Thyroid gland (tissue), 4 donors: ENCODE results near the gene CDH23. TPM values are rescaled to one million over a fixed set of nuclear protein-coding genes. Genes with fewer than 3 reads are reported as not detected.

ENCODE experiments used
- DNase-seq, 2 donors: peaks; one replicate each; pipeline ENCODE4 v3.0.0-alpha.2; 2019
- H3K27ac ChIP-seq, 3 donors: fragments of 200-600 bp; sonication (generic); 1 replicate in 2 of 3; 2 replicates in 1 of 3; pipeline ENCODE4 v1.5.1; 2016 to 2019; ENCODE audit warnings: mild to moderate bottlenecking in 1 of 3, moderate library complexity in 1 of 3
- H3K27me3 ChIP-seq: fragments of 200-600 bp; sonication (generic); one replicate; pipeline ENCODE4 v1.5.1; 2019
- H3K36me3 ChIP-seq, 2 donors: fragments of 200-600 bp; sonication (generic); one replicate each; pipeline ENCODE4 v1.5.1; 2016 to 2019
- H3K4me1 ChIP-seq, 2 donors: fragments of 200-600 bp; sonication (generic); one replicate each; pipeline ENCODE4 v1.5.1; 2017 to 2019
- H3K4me3 ChIP-seq, 3 donors: fragments of 200-600 bp; sonication (generic); replicated peaks in 1 of 3; 1 replicate in 2 of 3; 2 replicates in 1 of 3; pipeline ENCODE4 v1.5.1; 2016; ENCODE audit warnings: mild to moderate bottlenecking in 1 of 3
- H3K9me3 ChIP-seq: fragments of 200-600 bp; sonication (generic); one replicate; pipeline ENCODE4 v1.5.1; 2017
- POLR2A ChIP-seq, 2 donors: fragments of 450-650 bp; IDR thresholded peaks; one replicate each; pipeline ENCODE4 v1.6.1; 2017; ENCODE audit warnings: antibody characterized with exemption in 2 of 2, mild to moderate bottlenecking in 2 of 2, moderate library complexity in 1 of 2
- WGBS, 2 donors: methylation state at CpG; one replicate each; pipeline ENCODE4 v1.1.5; 2017; 5-methylcytosine and 5-hydroxymethylcytosine counted together
- intact Hi-C: fragments of 100-400 bp; cut with DNase I; formaldehyde crosslinking; loops from one replicate; pipeline ENCODE4 v1.15.1; 2023
- total RNA-seq, 4 donors: library from RNA; depleted of rRNA; stranded (reverse); fragments of >200 nt; gene quantifications; one replicate each; pipeline ENCODE4 v1.2.3, GENCODE V29; 2016
- TF ChIP-seq, protein P1 (sequence below), 6 experiments: fragments of 200-600 bp in 3 of 6; fragments of 450-650 bp in 3 of 6; sonication (generic) in 3 of 6; IDR thresholded peaks; one replicate each; pipeline ENCODE4 v1.5.1; 2016 to 2019; ENCODE audit warnings: antibody characterized with exemption in 6 of 6, mild to moderate bottlenecking in 2 of 6, inconsistent platforms in 1 of 6, moderate library complexity in 1 of 6

Gene CDH23
- total RNA-seq, 4 donors from 2014 or later = 3.0 to 4.2 (median 3.9) TPM

- intact Hi-C loops = loop anchor here (5.0 kb wide), 2 partner anchors 190 to 325 kb away; no protein-coding TSS in a partner anchor
- Histone ChIP-seq H3K9me3 (no peaks in the 10 kb centered on the region), H3K4me1 (peaks cover 9 to 20% of the 10 kb centered on the region in 2 donors), H3K4me3 (no peak overlapping the region), H3K27me3 (no peaks in the 10 kb centered on the region), H3K27ac (no peak overlapping the region), H3K36me3 (no peaks in the 10 kb centered on the region)
- DNase-seq = no peak
- WGBS, 2 donors = 94 to 100% methylated on average over 1 of the region's 1 CpG
- TF ChIP-seq, protein P1, sequence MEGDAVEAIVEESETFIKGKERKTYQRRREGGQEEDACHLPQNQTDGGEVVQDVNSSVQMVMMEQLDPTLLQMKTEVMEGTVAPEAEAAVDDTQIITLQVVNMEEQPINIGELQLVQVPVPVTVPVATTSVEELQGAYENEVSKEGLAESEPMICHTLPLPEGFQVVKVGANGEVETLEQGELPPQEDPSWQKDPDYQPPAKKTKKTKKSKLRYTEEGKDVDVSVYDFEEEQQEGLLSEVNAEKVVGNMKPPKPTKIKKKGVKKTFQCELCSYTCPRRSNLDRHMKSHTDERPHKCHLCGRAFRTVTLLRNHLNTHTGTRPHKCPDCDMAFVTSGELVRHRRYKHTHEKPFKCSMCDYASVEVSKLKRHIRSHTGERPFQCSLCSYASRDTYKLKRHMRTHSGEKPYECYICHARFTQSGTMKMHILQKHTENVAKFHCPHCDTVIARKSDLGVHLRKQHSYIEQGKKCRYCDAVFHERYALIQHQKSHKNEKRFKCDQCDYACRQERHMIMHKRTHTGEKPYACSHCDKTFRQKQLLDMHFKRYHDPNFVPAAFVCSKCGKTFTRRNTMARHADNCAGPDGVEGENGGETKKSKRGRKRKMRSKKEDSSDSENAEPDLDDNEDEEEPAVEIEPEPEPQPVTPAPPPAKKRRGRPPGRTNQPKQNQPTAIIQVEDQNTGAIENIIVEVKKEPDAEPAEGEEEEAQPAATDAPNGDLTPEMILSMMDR (IDR thresholded peaks at IDR 0.05) = no peak
- no peak for TF ChIP-seq POLR2A (IDR thresholded peaks at IDR 0.05)
These were observed 14.0 kb upstream of the CDH23 start for GRCh38 chr10:71382757-71383156.

DNA sequence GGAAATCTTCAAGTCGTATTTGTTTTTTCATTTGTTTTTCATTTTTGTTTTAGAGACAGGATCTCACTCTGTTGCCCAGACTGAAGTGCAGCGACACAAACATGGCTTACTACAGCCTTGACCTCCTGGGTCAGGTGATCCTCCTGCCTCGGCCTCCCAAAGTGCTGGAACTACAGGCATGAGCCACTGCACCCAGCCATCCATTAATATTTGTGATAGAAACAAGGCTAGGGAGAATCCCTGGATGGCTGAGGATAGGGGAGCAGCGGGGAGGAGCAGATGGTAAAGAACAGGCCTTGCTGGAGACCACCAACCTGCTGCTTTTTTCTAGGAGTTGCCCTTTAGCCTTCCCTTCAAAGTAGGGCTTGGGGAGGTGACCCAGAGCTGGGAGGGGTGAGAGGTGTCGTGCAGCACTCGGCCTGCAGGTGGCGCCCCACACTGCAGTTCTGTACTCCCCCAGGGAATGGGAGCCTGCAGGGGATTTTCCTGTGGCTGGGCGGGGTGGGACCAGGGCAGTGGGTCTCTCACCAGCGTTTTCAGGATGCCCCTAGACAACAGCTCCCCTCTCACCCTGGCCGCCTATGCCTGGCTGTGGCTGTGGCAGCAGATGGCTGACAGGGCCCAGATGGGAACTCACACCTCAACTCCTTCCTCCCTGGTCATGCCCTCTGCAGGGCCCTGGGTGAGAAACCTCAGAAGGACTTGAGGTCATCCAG lies 12.6 kb upstream of the CDH23 start:
- no peak for TF ChIP-seq POLR2A (IDR thresholded peaks at IDR 0.05)
- TF ChIP-seq, protein P1 (IDR thresholded peaks at IDR 0.05) = peak; percentile 70 to 95 (median 83)
- H3K4me3 ChIP-seq = no peak overlapping the region
- intact Hi-C loops = loop anchor here (5.0 kb wide), 2 partner anchors 188 to 323 kb away; no protein-coding TSS in a partner anchor
- peaks cover 0 to 7% of the 10 kb centered on the region in 2 donors for H3K4me1 ChIP-seq
- peak; percentile 71 to 73 for DNase-seq
- no peak overlapping the region for H3K27ac ChIP-seq
- H3K27me3 ChIP-seq = no peaks in the 10 kb centered on the region
- H3K9me3 ChIP-seq = no peaks in the 10 kb centered on the region
- 34 to 38% methylated on average over 6 to 10 of the region's 10 CpGs for WGBS, 2 donors
- H3K36me3 ChIP-seq = no peaks in the 10 kb centered on the region

GRCh38 chr10:71388171-71388570 lies 8.5 kb upstream of the CDH23 start:
- Histone ChIP-seq H3K4me1 (no peaks in the 10 kb centered on the region), H3K4me3 (no peak overlapping the region), H3K9me3 (no peaks in the 10 kb centered on the region), H3K36me3 (no peaks in the 10 kb centered on the region), H3K27ac (no peak overlapping the region), H3K27me3 (no peaks in the 10 kb centered on the region)
- intact Hi-C loops = no loop called here
- 89 to 90% methylated on average over 5 of the region's 5 CpGs for WGBS, 2 donors
- no peak for DNase-seq
- TF ChIP-seq, protein P1 (IDR thresholded peaks at IDR 0.05) = no peak
- TF ChIP-seq POLR2A (IDR thresholded peaks at IDR 0.05) = no peak

- no peak for DNase-seq
- Histone ChIP-seq H3K9me3 (no peaks in the 10 kb centered on the region), H3K27ac (no peak overlapping the region), H3K27me3 (no peaks in the 10 kb centered on the region), H3K4me1 (no peaks in the 10 kb centered on the region), H3K36me3 (no peaks in the 10 kb centered on the region), H3K4me3 (no peak overlapping the region)
- intact Hi-C loops = no loop called here
- TF ChIP-seq, protein P1 (IDR thresholded peaks at IDR 0.05) = no peak
- TF ChIP-seq POLR2A (IDR thresholded peaks at IDR 0.05) = no peak
- 87 to 88% methylated on average over 8 of the region's 8 CpGs for WGBS, 2 donors
These were observed 8.0 kb upstream of the CDH23 start for GRCh38 chr10:71388583-71389310.
